ENCODE results near the gene RNF19B.

Gene RNF19B

GRCh38 chr1:32889731-32890278 lies 74.8 kb downstream of the RNF19B start:
- no peak for DNase-seq (ENCODE audit: low read depth in 2 of 3, low spot score in 1 of 3)

- no peak for DNase-seq (ENCODE audit: low read depth in 2 of 3, low spot score in 1 of 3)
Measured at GRCh38 chr1:32888677-32889420, 75.8 kb downstream of the RNF19B start.

- DNase-seq (ENCODE audit: low read depth in 2 of 3, low spot score in 1 of 3): no peak
Measured at GRCh38 chr1:32888134-32888533, 76.5 kb downstream of the RNF19B start.

GRCh38 chr1:32887623-32888022 lies 77.0 kb downstream of the RNF19B start:
- no peak for DNase-seq (ENCODE audit: low read depth in 2 of 3, low spot score in 1 of 3)

GRCh38 chr1:32886828-32887414 lies 77.7 kb downstream of the RNF19B start:
- no peak for DNase-seq (ENCODE audit: low read depth in 2 of 3, low spot score in 1 of 3)
